GM10266 (cell line): ENCODE results near the gene PGM2.

Experiments
- DNase-seq: peaks from one replicate; pipeline ENCODE4 v3.0.0; 2012; ENCODE audit errors: extremely low spot score
- TF ChIP-seq, protein P1 (sequence below): IDR thresholded peaks from 2 replicates; pipeline ENCODE4 v1.5.1; 2012; ENCODE audit warnings: mild to moderate bottlenecking, low read depth; ENCODE audit not compliant: control insufficient read depth, insufficient read depth; ENCODE audit errors: missing control alignments

The PGM2 gene

DNA sequence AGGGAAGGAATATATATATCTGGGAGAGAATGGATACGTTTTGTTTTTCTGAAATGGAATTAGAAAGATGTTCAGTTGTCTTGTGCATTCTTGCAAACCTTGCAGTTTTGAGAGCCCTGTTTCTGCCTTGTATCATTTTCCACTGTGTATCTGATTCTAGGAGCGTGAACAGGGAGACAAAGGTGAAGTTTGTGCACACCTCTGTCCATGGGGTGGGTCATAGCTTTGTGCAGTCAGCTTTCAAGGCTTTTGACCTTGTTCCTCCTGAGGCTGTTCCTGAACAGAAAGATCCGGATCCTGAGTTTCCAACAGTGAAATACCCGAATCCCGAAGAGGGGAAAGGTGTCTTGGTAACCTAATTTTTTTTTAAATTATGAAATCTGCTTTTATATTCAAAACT is 17.7 kb downstream of the PGM2 start:
- TF ChIP-seq, protein P1, sequence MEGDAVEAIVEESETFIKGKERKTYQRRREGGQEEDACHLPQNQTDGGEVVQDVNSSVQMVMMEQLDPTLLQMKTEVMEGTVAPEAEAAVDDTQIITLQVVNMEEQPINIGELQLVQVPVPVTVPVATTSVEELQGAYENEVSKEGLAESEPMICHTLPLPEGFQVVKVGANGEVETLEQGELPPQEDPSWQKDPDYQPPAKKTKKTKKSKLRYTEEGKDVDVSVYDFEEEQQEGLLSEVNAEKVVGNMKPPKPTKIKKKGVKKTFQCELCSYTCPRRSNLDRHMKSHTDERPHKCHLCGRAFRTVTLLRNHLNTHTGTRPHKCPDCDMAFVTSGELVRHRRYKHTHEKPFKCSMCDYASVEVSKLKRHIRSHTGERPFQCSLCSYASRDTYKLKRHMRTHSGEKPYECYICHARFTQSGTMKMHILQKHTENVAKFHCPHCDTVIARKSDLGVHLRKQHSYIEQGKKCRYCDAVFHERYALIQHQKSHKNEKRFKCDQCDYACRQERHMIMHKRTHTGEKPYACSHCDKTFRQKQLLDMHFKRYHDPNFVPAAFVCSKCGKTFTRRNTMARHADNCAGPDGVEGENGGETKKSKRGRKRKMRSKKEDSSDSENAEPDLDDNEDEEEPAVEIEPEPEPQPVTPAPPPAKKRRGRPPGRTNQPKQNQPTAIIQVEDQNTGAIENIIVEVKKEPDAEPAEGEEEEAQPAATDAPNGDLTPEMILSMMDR = no peak
- no peak for DNase-seq

DNA sequence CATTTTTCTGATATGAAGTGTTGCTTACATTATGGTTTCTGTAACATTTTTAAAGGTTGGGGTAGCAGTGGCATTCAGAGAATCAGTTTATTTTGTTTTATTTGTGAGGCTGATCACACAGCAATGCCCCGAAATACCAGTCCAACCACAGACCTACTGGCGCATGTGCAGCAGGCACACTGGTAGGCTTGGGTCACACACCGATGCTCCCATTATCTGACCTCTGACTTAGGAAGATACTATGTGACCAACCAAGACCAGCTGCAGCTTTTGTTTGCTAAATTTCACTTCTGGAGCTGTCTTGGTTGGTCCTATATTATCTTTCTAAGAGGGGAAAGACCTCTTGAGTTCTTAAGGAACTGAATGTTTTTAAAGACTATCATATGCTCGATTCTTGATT is 18.7 kb downstream of the PGM2 start:
- no peak for DNase-seq
- TF ChIP-seq, protein P1 = no peak

DNA sequence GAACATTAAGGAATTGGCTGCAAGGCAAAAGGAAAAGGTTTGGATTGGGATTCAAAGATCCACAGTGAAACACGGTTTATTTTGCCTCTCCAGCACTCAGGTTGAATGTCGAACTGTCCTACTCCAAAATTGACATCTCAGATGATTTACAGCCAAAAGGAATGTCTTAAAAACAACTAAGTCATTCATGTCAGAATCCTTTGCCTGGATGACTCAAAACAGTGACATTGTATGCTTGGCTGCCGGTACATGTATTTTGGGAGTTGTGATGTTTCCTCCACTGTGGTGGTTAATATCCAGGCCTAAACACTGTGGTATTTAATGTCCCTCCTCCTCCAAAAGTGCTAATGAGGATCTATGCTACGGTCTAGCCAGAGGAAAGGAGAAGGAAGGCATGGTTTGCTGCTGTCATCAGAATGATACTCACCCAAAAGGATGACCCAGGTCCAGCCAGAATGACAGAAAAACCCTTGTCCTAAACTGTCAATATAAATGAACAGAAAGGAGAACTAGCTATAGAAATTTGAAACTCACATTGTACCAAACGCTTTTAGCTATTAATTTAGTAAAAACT is 20.9 kb downstream of the PGM2 start:
- TF ChIP-seq, protein P1 = no peak
- DNase-seq = no peak

DNA sequence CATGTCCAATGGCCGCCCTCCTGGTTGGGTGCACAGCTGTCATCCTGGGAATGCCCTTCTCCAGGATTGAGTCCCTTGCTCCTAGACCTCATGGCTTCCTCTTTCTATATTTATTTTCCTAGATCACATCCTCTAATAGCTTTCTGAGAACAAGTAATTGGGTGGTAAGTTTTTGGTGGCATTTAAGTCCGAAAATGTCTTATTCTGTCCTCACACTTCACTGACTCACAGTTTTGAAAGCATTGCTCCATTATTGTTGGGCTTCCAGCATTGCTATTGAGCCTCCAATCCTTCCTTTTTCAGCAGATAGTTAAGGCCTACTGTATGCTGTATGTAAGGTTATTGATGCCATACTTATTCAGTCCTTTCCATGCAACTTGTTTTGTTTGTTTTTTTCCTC is 25.9 kb downstream of the PGM2 start:
- DNase-seq = no peak
- TF ChIP-seq, protein P1 = no peak

DNA sequence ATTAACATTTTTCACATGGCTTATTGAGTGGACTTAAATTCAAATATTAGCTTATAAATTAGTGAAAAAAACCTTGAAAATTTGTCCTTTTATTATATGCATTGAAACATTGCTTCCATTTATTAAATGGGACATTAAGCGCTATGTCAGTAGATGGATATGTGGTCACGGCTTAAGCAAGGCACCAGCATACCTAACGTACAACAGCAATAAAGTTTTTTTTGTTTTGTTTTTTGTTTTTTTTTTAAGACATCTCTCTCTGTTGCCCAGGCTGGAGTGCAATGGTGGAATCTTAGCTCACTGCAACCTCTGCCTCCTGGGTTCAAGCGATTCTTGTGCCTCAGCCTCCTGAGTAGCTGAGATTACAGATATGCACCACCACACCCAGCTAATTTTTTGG is 31.6 kb downstream of the PGM2 start:
- TF ChIP-seq, protein P1 = no peak
- DNase-seq = no peak

DNA sequence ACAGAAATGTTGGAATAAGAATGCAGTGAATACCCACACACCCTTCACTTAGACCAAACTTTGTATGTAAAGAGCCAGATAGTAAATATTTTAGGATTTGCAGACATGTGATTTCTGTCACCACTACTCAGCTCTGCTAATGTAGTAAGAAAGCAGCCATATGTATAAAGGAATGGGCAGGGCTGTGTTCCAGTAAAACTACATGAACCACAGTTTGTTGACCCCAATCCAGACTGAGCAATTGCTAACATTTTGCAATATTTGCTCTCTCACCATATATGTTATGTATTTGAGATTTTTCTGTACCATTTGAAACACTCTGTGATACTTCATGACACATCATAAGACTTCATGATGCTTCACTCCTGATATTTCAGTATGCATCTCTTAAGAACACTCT is 32.4 kb downstream of the PGM2 start:
- TF ChIP-seq, protein P1 = no peak
- no peak for DNase-seq

DNA sequence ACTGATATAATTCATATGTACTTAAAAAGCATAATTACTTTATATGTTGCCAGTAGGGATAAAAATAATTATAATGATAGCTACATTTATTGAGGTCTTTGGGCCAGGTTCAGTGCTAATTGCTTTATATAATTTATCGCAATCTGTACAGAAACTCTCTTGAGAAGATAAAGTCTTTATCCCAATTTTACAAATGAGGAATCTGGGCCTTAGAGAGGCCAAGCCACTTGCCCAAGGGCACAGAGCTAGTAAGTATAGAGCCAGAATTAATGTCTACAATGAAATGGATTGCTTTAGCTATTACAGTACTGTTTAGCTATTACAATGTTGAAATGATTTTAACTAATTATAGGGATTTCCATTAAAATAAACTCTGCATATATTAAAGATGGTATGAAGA is 33.8 kb downstream of the PGM2 start:
- no peak for DNase-seq
- TF ChIP-seq, protein P1 = no peak
